OCI-LY7 (cell line): ENCODE measurements around the gene ARRB2. TPM values are rescaled to one million over a fixed set of nuclear protein-coding genes. Genes with fewer than 3 reads are reported as not detected.

Source experiments
- BruUV-seq: library from RNA; stranded (reverse); fragments of 400-500 nt; replicated peaks from 2 replicates; lab custom pipeline; 2021; lab: Mats Ljungman, UMichigan
- CTCF ChIA-PET: fragments of 300-600 bp; sonication (Branson Sonifier 250); formaldehyde crosslinking; loops from one replicate; lab custom pipeline; 2022; ENCODE audit warnings: antibody characterized with exemption; ENCODE audit not compliant: unreplicated experiment; lab: Charles Lee
- POLR2A ChIA-PET: fragments of 300-600 bp; sonication (Branson Sonifier 250); formaldehyde crosslinking; loops from one replicate; lab custom pipeline; 2022; ENCODE audit warnings: antibody characterized with exemption; lab: Charles Lee
- DNase-seq: peaks from one replicate; pipeline ENCODE4 v3.0.0-alpha.2; 2015; ENCODE audit warnings: low spot score
- H2AFZ ChIP-seq: fragments of 200-600 bp; sonication (generic), shearing (Covaris generic); 2 replicates; pipeline ENCODE4 v1.6.1; 2014; ENCODE audit warnings: mild to moderate bottlenecking, antibody characterized with exemption, low read length, moderate library complexity
- H3K27ac ChIP-seq: fragments of 200-600 bp; sonication (generic); 2 replicates; pipeline ENCODE4 v1.5.1; 2014; ENCODE audit warnings: mixed run types, low read depth, mild to moderate bottlenecking, moderate library complexity, low read length, inconsistent platforms; ENCODE audit not compliant: poor library complexity, severe bottlenecking
- H3K36me3 ChIP-seq: fragments of 200-600 bp; sonication (generic); 2 replicates; pipeline ENCODE4 v1.6.1; 2014; ENCODE audit warnings: mild to moderate bottlenecking, antibody characterized with exemption, low read length, moderate library complexity, mixed read lengths; ENCODE audit not compliant: insufficient read depth
- H3K4me1 ChIP-seq: fragments of 200-600 bp; sonication (generic); 2 replicates; pipeline ENCODE4 v1.5.1; 2014; ENCODE audit warnings: mild to moderate bottlenecking, low read length; ENCODE audit not compliant: insufficient read depth, poor library complexity, severe bottlenecking
- H3K4me2 ChIP-seq: fragments of 200-600 bp; sonication (generic); 2 replicates; pipeline ENCODE4 v1.6.1; 2014; ENCODE audit warnings: mild to moderate bottlenecking, low read length
- H3K4me3 ChIP-seq: fragments of 200-600 bp; sonication (generic); 2 replicates; pipeline ENCODE4 v1.5.1; 2014; ENCODE audit warnings: mild to moderate bottlenecking, low read depth, low read length; ENCODE audit not compliant: poor library complexity, severe bottlenecking
- H3K79me2 ChIP-seq: fragments of 200-600 bp; sonication (generic); 2 replicates; pipeline ENCODE4 v1.6.1; 2016; ENCODE audit warnings: low read depth, mild to moderate bottlenecking, low read length, moderate library complexity, mixed read lengths; ENCODE audit not compliant: insufficient read depth
- H3K9me2 ChIP-seq: fragments of 200-600 bp; sonication (generic); 2 replicates; pipeline ENCODE4 v1.6.1; 2016; ENCODE audit warnings: mild to moderate bottlenecking, low read length, mixed read lengths; ENCODE audit not compliant: insufficient read depth
- H3K9me3 ChIP-seq: fragments of 200-600 bp; sonication (generic); 2 replicates; pipeline ENCODE4 v1.6.1; 2014; ENCODE audit warnings: mild to moderate bottlenecking, mixed run types, low read length, mixed read lengths
- H4K20me1 ChIP-seq: fragments of 200-600 bp; sonication (generic); 2 replicates; pipeline ENCODE4 v1.6.1; 2014; ENCODE audit warnings: mild to moderate bottlenecking, antibody characterized with exemption, low read length, moderate library complexity, mixed read lengths; ENCODE audit not compliant: insufficient read depth
- EZH2phosphoT487 ChIP-seq: fragments of 200-600 bp; sonication (generic); IDR thresholded peaks from 2 replicates; pipeline ENCODE4 v1.6.1; 2018; ENCODE audit warnings: low read depth, borderline replicate concordance, mild to moderate bottlenecking, mixed run types, antibody characterized with exemption, low read length, moderate library complexity, mixed read lengths
- intact Hi-C: fragments of 100-400 bp; cut with micrococcal nuclease; formaldehyde crosslinking; loops from one replicate; pipeline ENCODE4 v1.10.0; 2022; ENCODE audit not compliant: unreplicated experiment
- total RNA-seq, 2 experiments: library from RNA; depleted of rRNA in 1 of 2; stranded (reverse); fragments of >200 nt in 1 of 2; shearing (Covaris generic) in 1 of 2; gene quantifications; 2 replicates each; pipeline ENCODE4 v1.2.3, GENCODE V29; 2014 to 2022
- TF ChIP-seq, protein P1 (sequence below): fragments of 200-600 bp; sonication (generic); conservative IDR thresholded peaks from 2 replicates; pipeline ENCODE4 v1.5.1; 2014; ENCODE audit warnings: mild to moderate bottlenecking, antibody characterized with exemption, low read length, moderate library complexity, mixed read lengths

Gene ARRB2
- total RNA-seq, 2 experiments from 2014 or later, result 56.7 to 84.9 TPM

GRCh38 chr17:4747847-4748246 lies 37.4 kb downstream of the ARRB2 start:
- Histone ChIP-seq H3K36me3 (no peaks in the 10 kb centered on the region), H3K79me2 (no peaks in the 10 kb centered on the region), H3K9me3 (no peaks in the 10 kb centered on the region), H3K4me3 (no peak overlapping the region), H3K9me2 (no peaks in the 10 kb centered on the region), H3K4me2 (peak overlapping the region; percentile 18; the same call in 1 of the 2 replicates), H3K4me1 (peaks cover 8% of the 10 kb centered on the region), H4K20me1 (no peaks in the 10 kb centered on the region), H2AFZ (no peak overlapping the region; the same call in 1 of the 2 replicates), H3K27ac (no peak overlapping the region)
- no TSS peak for BruUV-seq
- CTCF ChIA-PET, result no interaction called here
- POLR2A ChIA-PET, result no interaction called here
- TF ChIP-seq, protein P1, sequence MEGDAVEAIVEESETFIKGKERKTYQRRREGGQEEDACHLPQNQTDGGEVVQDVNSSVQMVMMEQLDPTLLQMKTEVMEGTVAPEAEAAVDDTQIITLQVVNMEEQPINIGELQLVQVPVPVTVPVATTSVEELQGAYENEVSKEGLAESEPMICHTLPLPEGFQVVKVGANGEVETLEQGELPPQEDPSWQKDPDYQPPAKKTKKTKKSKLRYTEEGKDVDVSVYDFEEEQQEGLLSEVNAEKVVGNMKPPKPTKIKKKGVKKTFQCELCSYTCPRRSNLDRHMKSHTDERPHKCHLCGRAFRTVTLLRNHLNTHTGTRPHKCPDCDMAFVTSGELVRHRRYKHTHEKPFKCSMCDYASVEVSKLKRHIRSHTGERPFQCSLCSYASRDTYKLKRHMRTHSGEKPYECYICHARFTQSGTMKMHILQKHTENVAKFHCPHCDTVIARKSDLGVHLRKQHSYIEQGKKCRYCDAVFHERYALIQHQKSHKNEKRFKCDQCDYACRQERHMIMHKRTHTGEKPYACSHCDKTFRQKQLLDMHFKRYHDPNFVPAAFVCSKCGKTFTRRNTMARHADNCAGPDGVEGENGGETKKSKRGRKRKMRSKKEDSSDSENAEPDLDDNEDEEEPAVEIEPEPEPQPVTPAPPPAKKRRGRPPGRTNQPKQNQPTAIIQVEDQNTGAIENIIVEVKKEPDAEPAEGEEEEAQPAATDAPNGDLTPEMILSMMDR, result no peak
- no peak for TF ChIP-seq EZH2phosphoT487
- intact Hi-C loops, result no loop called here
- DNase-seq, result peak; percentile 29

DNA sequence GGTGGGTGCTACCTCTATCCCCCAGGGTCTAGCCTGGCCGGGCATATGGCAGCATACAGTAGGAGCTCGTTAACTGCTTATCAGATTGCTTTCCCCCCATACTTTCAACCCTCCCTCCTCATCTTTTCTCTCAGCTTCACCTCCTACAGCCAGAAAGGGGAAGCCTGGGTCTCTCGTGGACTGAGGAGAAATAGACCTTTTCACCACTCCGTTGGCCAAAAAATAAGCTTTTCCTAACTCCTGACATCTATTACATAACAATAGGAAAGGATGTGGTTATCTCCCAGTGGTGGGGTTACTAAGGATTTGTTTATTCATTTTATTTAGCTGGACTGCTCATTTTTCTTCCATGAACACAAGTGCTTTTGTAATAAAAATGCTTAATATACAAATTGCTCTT lies 38.3 kb downstream of the ARRB2 start:
- intact Hi-C loops, result no loop called here
- peaks cover 8% of the 10 kb centered on the region for H3K4me1 ChIP-seq
- no peak for DNase-seq
- H3K4me3 ChIP-seq, result no peak overlapping the region
- H3K36me3 ChIP-seq, result no peaks in the 10 kb centered on the region
- H2AFZ ChIP-seq, result no peak overlapping the region
- no peak overlapping the region for H3K4me2 ChIP-seq
- POLR2A ChIA-PET, result no interaction called here
- no TSS peak for BruUV-seq
- no peaks in the 10 kb centered on the region for H4K20me1 ChIP-seq
- no peaks in the 10 kb centered on the region for H3K9me3 ChIP-seq
- TF ChIP-seq, protein P1, result no peak
- no peak for TF ChIP-seq EZH2phosphoT487
- H3K79me2 ChIP-seq, result no peaks in the 10 kb centered on the region
- H3K9me2 ChIP-seq, result no peaks in the 10 kb centered on the region
- CTCF ChIA-PET, result no interaction called here
- H3K27ac ChIP-seq, result no peak overlapping the region

DNA sequence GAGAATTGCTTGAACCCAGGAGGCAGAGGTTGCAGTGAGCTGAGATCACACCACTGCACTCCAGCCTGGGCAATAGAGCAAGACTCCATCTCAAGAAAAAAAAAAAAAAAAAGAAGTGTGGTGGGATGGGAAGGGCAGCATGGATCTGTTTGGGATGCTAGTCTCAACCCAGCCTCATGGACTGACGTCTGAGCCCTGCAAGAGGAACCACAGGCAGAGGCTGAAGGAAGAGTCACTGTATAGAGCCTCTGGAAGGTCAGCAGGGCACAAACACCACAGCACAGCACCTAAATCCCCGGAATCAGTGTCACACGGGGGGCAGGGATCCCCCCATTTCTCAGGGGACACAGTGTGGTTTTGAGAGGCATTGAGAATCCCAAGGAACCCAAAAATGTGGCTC lies 40.2 kb downstream of the ARRB2 start:
- no TSS peak for BruUV-seq
- DNase-seq, result no peak
- POLR2A ChIA-PET, result no interaction called here
- TF ChIP-seq, protein P1, result no peak
- TF ChIP-seq EZH2phosphoT487, result no peak
- Histone ChIP-seq H3K36me3 (no peaks in the 10 kb centered on the region), H3K79me2 (no peaks in the 10 kb centered on the region), H2AFZ (no peak overlapping the region), H3K27ac (no peak overlapping the region), H4K20me1 (no peaks in the 10 kb centered on the region), H3K4me1 (peaks cover 8% of the 10 kb centered on the region), H3K9me2 (no peaks in the 10 kb centered on the region), H3K9me3 (no peaks in the 10 kb centered on the region), H3K4me3 (no peak overlapping the region), H3K4me2 (no peak overlapping the region)
- intact Hi-C loops, result no loop called here
- CTCF ChIA-PET, result no interaction called here
